Spleen (tissue), 11 donors: Measurements from ENCODE around the gene CACNA2D3. TPM values are rescaled to one million over a fixed set of nuclear protein-coding genes. Genes with fewer than 3 reads are reported as not detected.

Experiments
- DNase-seq: peaks from one replicate; pipeline ENCODE4 v3.0.0-alpha.2; 2020
- H3K27ac ChIP-seq, 8 donors: fragments of 200-600 bp; sonication (generic) in 7 of 8; 1 replicate in 4 of 8; 2 replicates in 4 of 8; pipeline versions ENCODE4 v1.5.0 to v1.8.0; 2016 to 2021; ENCODE audit warnings: inconsistent platforms in 4 of 8, mild to moderate bottlenecking in 4 of 8, moderate library complexity in 1 of 8
- H3K27me3 ChIP-seq, 7 donors: fragments of 200-600 bp; sonication (generic) in 6 of 7; replicated peaks in 1 of 7; 1 replicate in 4 of 7; 2 replicates in 3 of 7; pipeline versions ENCODE4 v1.5.0 to v1.8.0; 2016 to 2021; ENCODE audit warnings: inconsistent platforms in 3 of 7, mild to moderate bottlenecking in 1 of 7
- H3K36me3 ChIP-seq, 6 donors: fragments of 200-600 bp; sonication (generic) in 5 of 6; 1 replicate in 4 of 6; 2 replicates in 2 of 6; pipeline versions ENCODE4 v1.5.0 to v1.8.0; 2016 to 2021; ENCODE audit warnings: inconsistent platforms in 2 of 6
- H3K4me1 ChIP-seq, 6 donors: fragments of 200-600 bp; sonication (generic) in 5 of 6; 1 replicate in 3 of 6; 2 replicates in 3 of 6; pipeline versions ENCODE4 v1.5.0 to v1.8.0; 2016 to 2021; ENCODE audit warnings: inconsistent platforms in 3 of 6
- H3K4me3 ChIP-seq, 8 donors: fragments of 200-600 bp; sonication (generic) in 7 of 8; 1 replicate in 4 of 8; 2 replicates in 4 of 8; pipeline versions ENCODE4 v1.5.0 to v1.8.0; 2016 to 2021; ENCODE audit warnings: inconsistent platforms in 4 of 8, mild to moderate bottlenecking in 4 of 8, moderate library complexity in 2 of 8
- H3K9me3 ChIP-seq, 8 donors: fragments of 200-600 bp; sonication (generic) in 7 of 8; 1 replicate in 4 of 8; 2 replicates in 4 of 8; pipeline versions ENCODE4 v1.5.0 to v1.8.0; 2016 to 2021; ENCODE audit warnings: inconsistent platforms in 4 of 8
- CTCF ChIP-seq, 11 experiments: fragments of 200-600 bp in 7 of 11; fragments of 450-650 bp in 4 of 11; sonication (generic) in 4 of 11; IDR thresholded peaks in 8 of 11; conservative IDR thresholded peaks in 3 of 11; 1 replicate in 7 of 11; 2 replicates in 4 of 11; pipeline versions ENCODE4 v1.4.0 to v1.8.0; 2016 to 2021; ENCODE audit warnings: antibody characterized with exemption in 11 of 11, inconsistent platforms in 4 of 11, mild to moderate bottlenecking in 1 of 11
- POLR2A ChIP-seq, 3 donors: fragments of 450-650 bp; IDR thresholded peaks; one replicate each; pipeline ENCODE4 v1.5.1; 2017; ENCODE audit warnings: antibody characterized with exemption in 3 of 3, mild to moderate bottlenecking in 1 of 3
- POLR2AphosphoS5 ChIP-seq, 3 donors: sonication (generic); formaldehyde crosslinking; IDR thresholded peaks; one replicate each; pipeline ENCODE4 v1.5.1; 2017; ENCODE audit warnings: antibody characterized with exemption in 3 of 3
- WGBS, 5 donors: extraction: QIAGEN DNeasy Blood & Tissue Kit in 3 of 5; methylation state at CpG; one replicate each; pipeline versions ENCODE4 v1.1.5 to v1.1.7; 2013 to 2018; 5-methylcytosine and 5-hydroxymethylcytosine counted together
- intact Hi-C: fragments of 100-400 bp; cut with DNase I; formaldehyde crosslinking; loops from one replicate; pipeline ENCODE4 v1.15.0; 2023; ENCODE audit warnings: low total_unique reads
- polyA plus RNA-seq, 3 donors: library from polyadenylated mRNA; stranded (reverse); fragments of 200-250 nt; gene quantifications; one replicate each; pipeline ENCODE4 v1.2.1, GENCODE V29; 2013
- total RNA-seq, 7 donors: library from RNA; depleted of rRNA in 3 of 7; stranded (reverse); fragments of >200 nt in 3 of 7; fragmentation: NEBNext Ultra II Directional in 4 of 7; extraction: Animal tissue kit (Norgen Biotek cat#: 25700) in 4 of 7; gene quantifications; one replicate each; pipeline versions ENCODE4 v1.1.0 to v1.2.1, GENCODE V29; 2016 to 2021
- donor health status: healthy with polysubstance abuse.
- donor health status: DM: no; HTN: no; CAD: no; lungs with moderate emphysema.
- donor health status: DM: no; HTN: no; CAD: no.
- donor health status: Bipolar disorder and iron deficiency.
- donor health status: healthy.
- donor health status: DM: no; HTN: no; CAD: no.
- donor health status: DM: yes; HTN: yes; CAD: no.

Gene CACNA2D3
- total and polyA plus RNA-seq, 10 donors = 0.83 to 4.9 (median 2.9) TPM

- Histone ChIP-seq H3K27me3 (no peaks in the 10 kb centered on the region), H3K4me1 (no peaks in the 10 kb centered on the region), H3K4me3 (no peak overlapping the region), H3K36me3 (no peaks in the 10 kb centered on the region), H3K27ac (no peak overlapping the region), H3K9me3 (no peaks in the 10 kb centered on the region)
- TF ChIP-seq CTCF (IDR thresholded peaks at IDR 0.05 in 8 of 11, conservative IDR thresholded peaks at IDR 0.05 in 3 of 11) (no peak), POLR2AphosphoS5 (IDR thresholded peaks at IDR 0.05) (no peak), POLR2A (IDR thresholded peaks at IDR 0.05) (no peak)
- no peak for DNase-seq
- 81 to 91% (median 82%) methylated on average over 4 of the region's 4 CpGs for WGBS, 5 donors
- intact Hi-C loops = no loop called here
Measured at GRCh38 chr3:55030938-55031337, 908.6 kb downstream of the CACNA2D3 start.

GRCh38 chr3:55036883-55037577 lies 914.7 kb downstream of the CACNA2D3 start:
- DNase-seq = no peak
- Histone ChIP-seq H3K4me3 (no peak overlapping the region), H3K36me3 (no peaks in the 10 kb centered on the region), H3K4me1 (no peaks in the 10 kb centered on the region), H3K9me3 (no peaks in the 10 kb centered on the region), H3K27ac (no peak overlapping the region), H3K27me3 (no peaks in the 10 kb centered on the region)
- TF ChIP-seq CTCF (IDR thresholded peaks at IDR 0.05 in 8 of 11, conservative IDR thresholded peaks at IDR 0.05 in 3 of 11) (no peak), POLR2A (IDR thresholded peaks at IDR 0.05) (no peak), POLR2AphosphoS5 (IDR thresholded peaks at IDR 0.05) (no peak)
- intact Hi-C loops = no loop called here
- WGBS, 5 donors = 75 to 84% (median 79%) methylated on average over 5 of the region's 5 CpGs

- no peak overlapping the region for H3K27ac ChIP-seq
- intact Hi-C loops = no loop called here
- 83 to 91% (median 89%) methylated on average over 2 of the region's 2 CpGs for WGBS, 5 donors
- H3K9me3 ChIP-seq = no peaks in the 10 kb centered on the region
- H3K4me3 ChIP-seq = no peak overlapping the region
- no peak for DNase-seq
- H3K36me3 ChIP-seq = no peaks in the 10 kb centered on the region
- H3K27me3 ChIP-seq = no peaks in the 10 kb centered on the region
- no peak for TF ChIP-seq POLR2A (IDR thresholded peaks at IDR 0.05)
- no peak for TF ChIP-seq POLR2AphosphoS5 (IDR thresholded peaks at IDR 0.05)
- TF ChIP-seq CTCF (IDR thresholded peaks at IDR 0.05 in 8 of 11, conservative IDR thresholded peaks at IDR 0.05 in 3 of 11) = no peak
- no peaks in the 10 kb centered on the region for H3K4me1 ChIP-seq
Measured at GRCh38 chr3:55042591-55042990, 920.2 kb downstream of the CACNA2D3 start.

GRCh38 chr3:55044486-55044885 lies 922.1 kb downstream of the CACNA2D3 start:
- no peaks in the 10 kb centered on the region for H3K36me3 ChIP-seq
- no peaks in the 10 kb centered on the region for H3K9me3 ChIP-seq
- H3K27ac ChIP-seq = no peak overlapping the region
- intact Hi-C loops = no loop called here
- DNase-seq = no peak
- H3K27me3 ChIP-seq = no peaks in the 10 kb centered on the region
- no peak overlapping the region for H3K4me3 ChIP-seq
- TF ChIP-seq POLR2AphosphoS5 (IDR thresholded peaks at IDR 0.05) (no peak), CTCF (IDR thresholded peaks at IDR 0.05 in 8 of 11, conservative IDR thresholded peaks at IDR 0.05 in 3 of 11) (no peak), POLR2A (IDR thresholded peaks at IDR 0.05) (no peak)
- 87 to 94% (median 93%) methylated on average over 1 of the region's 1 CpG for WGBS, 5 donors
- no peaks in the 10 kb centered on the region for H3K4me1 ChIP-seq
